Activated T-helper 2 cell treated with anti-CD3 and anti-CD28 coated beads, Interferon-gamma antibody, Interleukin-2, Interleukin-4, amounts not matched to agents 10 μg/mL and 5 μg/mL and 100 μg/mL, durations not matched to agents 14 hours and 24 hours and 36 hours (primary cell): Measurements from ENCODE around the gene PBLD. TPM values are rescaled to one million over a fixed set of nuclear protein-coding genes. Genes with fewer than 3 reads are reported as not detected.

Experiments
- DNase-seq: peaks from one replicate; pipeline ENCODE4 v3.0.0; 2021; ENCODE audit warnings: low spot score
- H3K27ac Mint-ChIP-seq: one replicate; pipeline ENCODE4 v1.8.0; 2021; ENCODE audit warnings: mixed read lengths
- H3K27me3 Mint-ChIP-seq: one replicate; pipeline ENCODE4 v1.8.0; 2021; ENCODE audit warnings: low read depth, mixed read lengths
- H3K36me3 Mint-ChIP-seq: one replicate; pipeline ENCODE4 v1.8.0; 2021; ENCODE audit warnings: low read depth, mixed read lengths
- H3K4me1 Mint-ChIP-seq: one replicate; pipeline ENCODE4 v1.8.0; 2021; ENCODE audit warnings: low read depth, mixed read lengths
- H3K4me3 Mint-ChIP-seq: one replicate; pipeline ENCODE4 v1.8.0; 2021; ENCODE audit warnings: low read depth, mild to moderate bottlenecking, moderate library complexity, mixed read lengths
- H3K9me3 Mint-ChIP-seq: one replicate; pipeline ENCODE4 v1.8.0; 2021; ENCODE audit warnings: mixed read lengths
- intact Hi-C: fragments of 100-400 bp; cut with micrococcal nuclease; formaldehyde crosslinking; loops from one replicate; pipeline ENCODE4 v1.15.1; 2023
- total RNA-seq: library from RNA; stranded (reverse); gene quantifications from 2 replicates; pipeline ENCODE4 v1.2.3, GENCODE V29; 2022

Gene PBLD
- total RNA-seq, 1 donor from 2014 or later: 1.3 TPM

GRCh38 chr10:68342909-68343516 lies 10.3 kb upstream of the PBLD start:
- Mint-ChIP-seq H3K27me3 (no peaks in the 10 kb centered on the region), H3K27ac (no peak overlapping the region), H3K9me3 (no peaks in the 10 kb centered on the region), H3K36me3 (peaks cover 84% of the 10 kb centered on the region), H3K4me1 (peaks cover 30% of the 10 kb centered on the region), H3K4me3 (no peak overlapping the region)
- intact Hi-C loops: no loop called here
- DNase-seq: no peak

DNA sequence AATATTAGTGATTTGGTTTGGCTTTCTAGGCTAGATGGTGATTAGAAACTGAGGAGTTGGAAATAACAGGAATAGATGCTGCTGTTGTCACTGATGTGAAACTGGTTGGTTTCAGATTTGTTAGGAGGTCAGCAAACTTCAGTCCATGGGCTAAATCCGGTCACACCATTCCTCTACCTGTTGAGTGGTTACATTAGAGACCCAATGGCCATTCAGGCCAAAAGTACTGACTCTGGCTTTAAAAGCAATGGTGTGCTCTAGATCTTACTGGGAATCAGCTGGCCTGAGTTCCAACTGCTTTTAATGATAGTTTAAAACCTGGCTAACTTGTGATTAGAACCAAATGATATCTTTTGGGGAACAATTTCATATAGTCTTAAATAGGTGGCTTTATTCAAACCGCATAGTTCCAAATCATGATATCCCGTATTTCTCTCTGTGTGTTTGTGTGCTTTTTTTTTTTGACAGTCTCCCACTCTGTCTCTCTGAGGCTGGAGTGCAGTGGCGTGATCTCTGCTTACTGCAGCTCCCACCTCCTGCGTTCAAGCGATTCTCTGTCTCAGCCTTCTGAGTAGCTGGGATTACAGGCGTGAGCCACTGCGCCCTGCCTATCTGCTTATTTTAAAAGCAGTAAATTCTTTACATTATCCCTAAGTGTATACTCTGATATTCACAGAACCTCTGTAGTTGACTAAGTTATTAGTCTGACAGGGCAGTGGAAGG lies 7.8 kb upstream of the PBLD start:
- intact Hi-C loops: no loop called here
- peaks cover 92% of the 10 kb centered on the region for H3K36me3 Mint-ChIP-seq
- peaks cover 38% of the 10 kb centered on the region for H3K4me1 Mint-ChIP-seq
- no peak overlapping the region for H3K27ac Mint-ChIP-seq
- no peaks in the 10 kb centered on the region for H3K27me3 Mint-ChIP-seq
- H3K9me3 Mint-ChIP-seq: no peaks in the 10 kb centered on the region
- DNase-seq: no peak
- H3K4me3 Mint-ChIP-seq: no peak overlapping the region

DNA sequence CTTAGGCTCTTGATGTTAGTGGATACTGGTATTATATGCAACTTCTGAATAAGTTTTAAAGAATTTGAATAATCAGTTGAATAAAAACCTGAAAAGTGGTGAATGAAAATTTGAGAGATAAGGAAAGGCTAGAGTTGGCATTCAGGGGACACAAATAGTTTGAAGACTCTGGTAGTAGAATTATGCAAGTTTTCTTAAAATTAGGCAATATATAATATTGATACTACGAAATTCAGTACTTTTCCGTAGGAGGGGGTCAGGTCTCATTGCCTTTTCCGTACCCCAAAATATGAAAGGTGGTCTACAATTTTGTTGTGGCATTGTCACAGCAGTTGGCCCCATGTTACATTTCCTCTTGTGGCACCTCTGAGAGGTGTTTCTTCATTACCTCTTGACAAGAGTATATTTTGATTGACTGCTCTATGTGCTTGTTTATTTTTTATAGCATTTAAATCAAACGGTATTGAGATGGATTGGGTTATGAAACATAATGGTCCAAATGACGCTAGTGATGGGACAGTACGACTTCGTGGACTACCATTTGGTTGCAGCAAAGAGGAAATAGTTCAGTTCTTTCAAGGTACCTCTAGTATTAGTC lies 4.1 kb upstream of the PBLD start:
- H3K36me3 Mint-ChIP-seq: peaks cover 92% of the 10 kb centered on the region
- H3K4me3 Mint-ChIP-seq: peak overlapping the region; percentile 72
- no peaks in the 10 kb centered on the region for H3K9me3 Mint-ChIP-seq
- peaks cover 45% of the 10 kb centered on the region for H3K4me1 Mint-ChIP-seq
- DNase-seq: no peak
- no peaks in the 10 kb centered on the region for H3K27me3 Mint-ChIP-seq
- no peak overlapping the region for H3K27ac Mint-ChIP-seq
- intact Hi-C loops: no loop called here

- Mint-ChIP-seq H3K9me3 (no peaks in the 10 kb centered on the region), H3K27ac (peak overlapping the region; percentile 75), H3K36me3 (peaks cover 74% of the 10 kb centered on the region), H3K4me3 (peak overlapping the region; percentile 99), H3K4me1 (peaks cover 49% of the 10 kb centered on the region), H3K27me3 (no peaks in the 10 kb centered on the region)
- DNase-seq: no peak
- intact Hi-C loops: loop anchor here (5.0 kb wide), 3 partner anchors 103 to 1897 kb away; partner anchors contain the start of genes ATOH7, DNA2 and PPA1
Measured at GRCh38 chr10:68334672-68335467, 2.1 kb upstream of the PBLD start.

GRCh38 chr10:68333440-68334431 lies 1.0 kb upstream of the PBLD start:
- peak overlapping the region; percentile 100 for H3K27ac Mint-ChIP-seq
- no peaks in the 10 kb centered on the region for H3K9me3 Mint-ChIP-seq
- H3K4me3 Mint-ChIP-seq: peak overlapping the region; percentile 99
- intact Hi-C loops: loop anchor here (2.0 to 5.0 kb wide), 6 partner anchors 13 to 1899 kb away; partner anchors contain the start of genes ATOH7, CCAR1, DNA2 and PPA1
- H3K4me1 Mint-ChIP-seq: peaks cover 54% of the 10 kb centered on the region
- H3K27me3 Mint-ChIP-seq: no peaks in the 10 kb centered on the region
- DNase-seq: no peak
- H3K36me3 Mint-ChIP-seq: peaks cover 62% of the 10 kb centered on the region

DNA sequence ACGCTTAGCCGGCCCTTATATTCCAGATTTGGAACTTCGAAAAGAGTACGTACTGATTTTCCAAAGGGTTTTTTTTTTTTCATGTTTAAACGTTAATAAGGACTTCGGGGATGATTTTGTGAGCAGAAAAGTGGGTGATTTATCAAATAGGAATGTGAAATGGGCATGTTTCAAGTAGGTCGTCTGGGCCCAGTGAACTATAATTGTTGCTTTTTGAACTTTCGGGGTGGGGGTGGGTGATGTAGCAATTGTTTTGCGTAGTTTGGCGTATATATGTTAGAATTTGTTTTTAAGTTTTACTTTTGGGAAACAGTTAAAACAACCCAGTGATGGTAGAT lies 299 bp upstream of the PBLD start:
- H3K4me3 Mint-ChIP-seq: peak overlapping the region; percentile 99
- intact Hi-C loops: loop anchor here (2.0 to 5.0 kb wide), 6 partner anchors 14 to 1899 kb away; partner anchors contain the start of genes ATOH7, CCAR1, DNA2 and PPA1
- peaks cover 57% of the 10 kb centered on the region for H3K36me3 Mint-ChIP-seq
- peaks cover 55% of the 10 kb centered on the region for H3K4me1 Mint-ChIP-seq
- no peaks in the 10 kb centered on the region for H3K27me3 Mint-ChIP-seq
- H3K9me3 Mint-ChIP-seq: no peaks in the 10 kb centered on the region
- peak overlapping the region; percentile 100 for H3K27ac Mint-ChIP-seq
- no peak for DNase-seq

DNA sequence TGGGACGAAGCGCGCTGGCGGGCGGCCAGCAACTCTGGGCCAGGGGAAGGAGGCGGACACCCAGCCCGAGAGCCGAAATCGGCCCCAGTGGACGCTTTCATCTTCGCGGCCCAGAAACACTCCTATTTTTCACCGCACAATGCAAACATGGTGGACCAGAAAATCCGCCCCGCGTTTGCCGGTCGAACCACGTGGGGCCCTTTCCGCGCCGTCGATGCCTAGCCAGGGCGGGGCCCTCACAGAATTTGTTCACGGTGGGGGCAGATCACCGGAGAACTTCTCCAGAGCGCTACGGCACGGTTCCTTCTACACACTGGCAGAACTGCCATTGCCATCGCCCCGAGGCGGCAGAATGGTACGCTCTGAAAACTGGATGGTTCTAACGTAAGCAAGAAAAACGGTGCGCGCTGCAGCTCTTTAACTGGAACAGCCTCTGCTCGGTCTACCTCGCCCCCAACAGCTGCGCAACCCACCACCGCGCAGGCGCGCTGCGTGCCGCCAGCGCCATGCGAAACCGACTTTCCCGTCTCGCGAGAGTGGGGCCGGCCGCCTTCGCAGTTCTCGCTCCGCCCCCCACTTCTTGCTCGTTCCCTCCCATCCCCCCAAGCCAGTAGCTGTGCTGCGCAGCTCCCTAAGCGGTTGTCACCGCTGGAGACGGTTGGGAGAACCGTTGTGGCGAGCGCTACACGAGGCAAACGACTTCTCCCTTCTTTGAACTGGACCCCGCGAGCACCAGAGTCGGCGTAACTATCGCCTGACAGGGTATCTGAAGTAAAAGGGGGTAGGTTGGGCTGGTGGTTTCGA lies 1.1 kb downstream of the PBLD start, which contains the start of gene HNRNPH3:
TSS of gene HNRNPH3 (plus strand) at position 610 of the 804 bp plus-strand sequence. CDS start 5,158 bp downstream, outside the sequence.
- Mint-ChIP-seq H3K9me3 (no peaks in the 10 kb centered on the region), H3K27me3 (no peaks in the 10 kb centered on the region), H3K4me1 (peaks cover 45% of the 10 kb centered on the region), H3K27ac (peak within 1 kb of the TSS; percentile 100), H3K36me3 (peaks cover 44% of the 10 kb centered on the region), H3K4me3 (peak within 1 kb of the TSS; percentile 99)
- intact Hi-C loops: loop anchor here (1.0 to 5.0 kb wide), 10 partner anchors 15 to 1901 kb away; partner anchors contain the start of genes ATOH7, CCAR1, DDX50 and DNA2
- DNase-seq: peak; percentile 98

GRCh38 chr10:68330852-68331454 lies 1.8 kb downstream of the PBLD start:
- Mint-ChIP-seq H3K4me3 (peak overlapping the region; percentile 99), H3K4me1 (peaks cover 39% of the 10 kb centered on the region), H3K27ac (peak overlapping the region; percentile 100), H3K36me3 (peaks cover 38% of the 10 kb centered on the region), H3K9me3 (no peaks in the 10 kb centered on the region), H3K27me3 (no peaks in the 10 kb centered on the region)
- intact Hi-C loops: loop anchor here (1.0 to 5.0 kb wide), 7 partner anchors 99 to 1901 kb away; partner anchors contain the start of genes ATOH7, DDX50, DNA2 and PPA1
- DNase-seq: no peak

DNA sequence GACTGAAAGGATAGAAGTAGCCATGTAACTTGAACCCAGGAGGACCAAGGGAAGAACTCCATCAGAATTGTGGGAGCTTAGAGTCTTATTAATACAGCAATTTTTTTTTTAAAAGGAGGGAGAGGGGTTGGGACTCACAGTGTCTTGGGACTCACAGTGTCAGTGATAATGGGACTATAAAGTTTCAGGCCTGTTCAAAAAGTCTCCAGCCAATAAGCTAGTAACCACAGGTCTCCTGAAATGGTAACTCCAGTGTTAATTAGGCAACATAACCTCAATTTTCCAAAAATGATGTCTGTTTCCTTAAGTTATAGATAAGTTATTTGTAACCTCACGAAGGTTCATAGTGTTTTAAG lies 3.2 kb downstream of the PBLD start:
- Mint-ChIP-seq H3K4me1 (peaks cover 25% of the 10 kb centered on the region), H3K27ac (no peak overlapping the region), H3K9me3 (no peaks in the 10 kb centered on the region), H3K4me3 (no peak overlapping the region), H3K36me3 (peaks cover 25% of the 10 kb centered on the region), H3K27me3 (no peaks in the 10 kb centered on the region)
- intact Hi-C loops: no loop called here
- no peak for DNase-seq

- peak overlapping the region; percentile 41 for H3K4me3 Mint-ChIP-seq
- intact Hi-C loops: no loop called here
Measured at GRCh38 chr10:68327889-68328786, 4.6 kb downstream of the PBLD start.

More at GRCh38 chr10:68327889-68328786, 4.6 kb downstream of the PBLD start:
- DNase-seq: no peak
- H3K36me3 Mint-ChIP-seq: peaks cover 11% of the 10 kb centered on the region
- no peaks in the 10 kb centered on the region for H3K9me3 Mint-ChIP-seq
- no peaks in the 10 kb centered on the region for H3K27me3 Mint-ChIP-seq
- H3K4me1 Mint-ChIP-seq: peaks cover 22% of the 10 kb centered on the region
- H3K27ac Mint-ChIP-seq: peak overlapping the region; percentile 35
